H1 (cell line): ENCODE measurements around the gene ACTR3C. TPM values are rescaled to one million over a fixed set of nuclear protein-coding genes. Genes with fewer than 3 reads are reported as not detected.
"Not testable (repeated sequence)": the region's sequence is repeated elsewhere in the genome, so short reads cannot be mapped to it uniquely, and the experiment has no call there.

Experiments used
- CTCF ChIA-PET: fragments of 300-600 bp; sonication (Branson Sonifier 250); formaldehyde crosslinking; loops from one replicate; lab custom pipeline; 2021; ENCODE audit not compliant: partially characterized antibody; lab: Charles Lee
- POLR2A ChIA-PET: fragments of 300-600 bp; sonication (Branson Sonifier 250); formaldehyde crosslinking; loops from one replicate; lab custom pipeline; 2021; ENCODE audit warnings: inconsistent platforms; ENCODE audit not compliant: partially characterized antibody; lab: Charles Lee
- DNase-seq, 2 experiments: peaks; one replicate each; pipeline versions ENCODE4 v3.0.0 to v3.0.0-alpha.2; 2010 to 2022; ENCODE audit warnings: low spot score in 2 of 2, low read depth in 1 of 2, mixed read lengths in 1 of 2
- FAIRE-seq: peaks from 2 replicates; lab custom pipeline; 2011; peaks lifted over from hg19 to GRCh38; lab: Jason Lieb, UNC
- H2AFZ ChIP-seq: 2 replicates; pipeline ENCODE4 v1.8.1; 2012; ENCODE audit warnings: low read length, inconsistent platforms
- H2AK5ac ChIP-seq: 2 replicates; pipeline ENCODE4 v1.6.1; 2013; ENCODE audit warnings: low read depth, low read length
- H2BK120ac ChIP-seq: replicated peaks from 2 replicates; pipeline ENCODE3; 2013; ENCODE audit warnings: low read depth, low read length, inconsistent platforms
- H2BK12ac ChIP-seq: 2 replicates; pipeline ENCODE4 v1.6.1; 2013; ENCODE audit warnings: low read depth, low read length
- H2BK15ac ChIP-seq: 2 replicates; pipeline ENCODE4 v1.6.1; 2013; ENCODE audit warnings: low read length
- H2BK20ac ChIP-seq: 2 replicates; pipeline ENCODE4 v1.6.1; 2013; ENCODE audit warnings: low read length
- H2BK5ac ChIP-seq: 2 replicates; pipeline ENCODE4 v1.6.1; 2013; ENCODE audit warnings: low read depth, low read length
- H3K14ac ChIP-seq: 2 replicates; pipeline ENCODE4 v1.6.1; 2013; ENCODE audit warnings: inconsistent platforms; ENCODE audit not compliant: insufficient read length
- H3K18ac ChIP-seq: 2 replicates; pipeline ENCODE4 v1.6.1; 2013; ENCODE audit warnings: low read length; ENCODE audit errors: extremely low read depth
- H3K23ac ChIP-seq: 2 replicates; pipeline ENCODE4 v1.6.1; 2013; ENCODE audit warnings: inconsistent platforms; ENCODE audit not compliant: insufficient read length
- H3K23me2 ChIP-seq: 2 replicates; pipeline ENCODE4 v1.6.1; 2013; ENCODE audit warnings: low read depth, low read length
- H3K27ac ChIP-seq: 2 replicates; pipeline ENCODE4 v1.6.1; 2011; ENCODE audit warnings: low read depth, low read length, inconsistent platforms
- H3K27me3 ChIP-seq, 4 experiments: replicated peaks in 1 of 4; 1 replicate in 1 of 4; 2 replicates in 3 of 4; pipeline versions ENCODE4 v1.6.1 to v1.8.1; 2011 to 2013; ENCODE audit warnings: low read length in 3 of 4, mild to moderate bottlenecking in 3 of 4, inconsistent platforms in 2 of 4, mixed read lengths in 2 of 4, moderate library complexity in 1 of 4; ENCODE audit not compliant: control insufficient read depth in 3 of 4, insufficient read depth in 3 of 4; ENCODE audit errors: extremely low read depth in 1 of 4
- H3K36me3 ChIP-seq, 4 experiments: 2 replicates each; pipeline versions ENCODE4 v1.6.1 to v1.8.1; 2011 to 2013; ENCODE audit warnings: mild to moderate bottlenecking in 4 of 4, low read length in 3 of 4, moderate library complexity in 2 of 4, control low read depth in 1 of 4, inconsistent platforms in 1 of 4; ENCODE audit not compliant: insufficient read depth in 4 of 4, control insufficient read depth in 2 of 4
- H3K4ac ChIP-seq: replicated peaks from 2 replicates; pipeline ENCODE3; 2013; ENCODE audit warnings: low read length, low read depth, mixed read lengths, inconsistent platforms; ENCODE audit not compliant: insufficient read length
- H3K4me1 ChIP-seq, 4 experiments: replicated peaks in 1 of 4; 1 replicate in 1 of 4; 2 replicates in 3 of 4; pipeline versions ENCODE4 v1.6.1 to v1.8.1; 2011 to 2013; ENCODE audit warnings: low read length in 3 of 4, inconsistent platforms in 2 of 4, mixed read lengths in 1 of 4; ENCODE audit not compliant: insufficient read depth in 4 of 4, control insufficient read depth in 3 of 4
- H3K4me2 ChIP-seq, 2 experiments: 2 replicates each; pipeline versions ENCODE4 v1.6.1 to v1.8.1; 2011 to 2013; ENCODE audit warnings: low read depth in 2 of 2, low read length in 2 of 2, control low read depth in 1 of 2, inconsistent platforms in 1 of 2, mild to moderate bottlenecking in 1 of 2; ENCODE audit not compliant: insufficient read depth in 1 of 2
- H3K4me3 ChIP-seq, 4 experiments: fragments of 200-600, 300-600 bp in 1 of 4; sonication (generic), shearing (Covaris generic), sonication (Bioruptor Twin) in 1 of 4; 2 replicates each; pipeline versions ENCODE4 v1.5.1 to v1.8.1; 2011 to 2016; ENCODE audit warnings: low read length in 4 of 4, low read depth in 3 of 4, control low read depth in 2 of 4, inconsistent platforms in 2 of 4, mild to moderate bottlenecking in 2 of 4, mixed read lengths in 1 of 4, moderate library complexity in 1 of 4; ENCODE audit not compliant: insufficient read depth in 2 of 4; ENCODE audit errors: extremely low read depth in 1 of 4
- H3K56ac ChIP-seq: replicated peaks from 2 replicates; pipeline ENCODE3; 2013; ENCODE audit warnings: low read depth, mild to moderate bottlenecking, mixed read lengths, low read length, inconsistent platforms; ENCODE audit not compliant: insufficient read length
- H3K79me1 ChIP-seq: 2 replicates; pipeline ENCODE4 v1.6.1; 2013; ENCODE audit warnings: low read depth, low read length, control low read depth
- H3K79me2 ChIP-seq, 2 experiments: 2 replicates each; pipeline versions ENCODE4 v1.6.1 to v1.8.1; 2012 to 2013; ENCODE audit warnings: low read length in 2 of 2, mild to moderate bottlenecking in 2 of 2, inconsistent platforms in 1 of 2; ENCODE audit not compliant: insufficient read depth in 2 of 2, control insufficient read depth in 1 of 2
- H3K9ac ChIP-seq, 4 experiments: replicated peaks in 1 of 4; 1 replicate in 1 of 4; 2 replicates in 3 of 4; pipeline versions ENCODE4 v1.6.1 to v1.8.1; 2011 to 2013; ENCODE audit warnings: low read depth in 3 of 4, low read length in 3 of 4, control low read depth in 2 of 4, mild to moderate bottlenecking in 2 of 4, moderate library complexity in 2 of 4, inconsistent platforms in 1 of 4; ENCODE audit errors: extremely low read depth in 1 of 4
- H3K9me3 ChIP-seq, 2 experiments: 2 replicates each; pipeline versions ENCODE4 v1.6.1 to v1.8.1; 2012 to 2013; ENCODE audit warnings: mild to moderate bottlenecking in 2 of 2, moderate library complexity in 2 of 2, control low read depth in 1 of 2, inconsistent platforms in 1 of 2, low read depth in 1 of 2, low read length in 1 of 2, mixed read lengths in 1 of 2; ENCODE audit not compliant: insufficient read depth in 2 of 2
- H4K20me1 ChIP-seq, 2 experiments: replicated peaks in 1 of 2; 2 replicates each; pipeline versions ENCODE3 to v1.8.1; 2011 to 2013; ENCODE audit warnings: inconsistent platforms in 2 of 2, low read length in 2 of 2, mild to moderate bottlenecking in 1 of 2; ENCODE audit not compliant: insufficient read depth in 2 of 2, control insufficient read depth in 1 of 2
- H4K5ac ChIP-seq: 2 replicates; pipeline ENCODE4 v1.6.1; 2013; ENCODE audit warnings: low read length, low read depth, mixed read lengths, inconsistent platforms; ENCODE audit not compliant: insufficient read length
- H4K8ac ChIP-seq: 2 replicates; pipeline ENCODE4 v1.8.0; 2013; ENCODE audit warnings: mild to moderate bottlenecking, moderate library complexity, low read length, inconsistent platforms; ENCODE audit not compliant: insufficient read depth; ENCODE audit errors: extremely low read depth
- H4K91ac ChIP-seq: replicated peaks from 2 replicates; pipeline ENCODE3; 2013; ENCODE audit warnings: low read length, mixed read lengths, inconsistent platforms; ENCODE audit not compliant: insufficient read length
- WGBS, 2 experiments: shearing (Covaris generic) in 1 of 2; methylation state at CpG; one replicate each; pipeline versions ENCODE4 v1.1.6 to v1.1.7; 2013 to 2015; ENCODE audit warnings: low lambda C conversion rate in 2 of 2, mixed read lengths in 2 of 2, inconsistent platforms in 1 of 2, low coverage in 1 of 2, missing lambda C conversion rate in 1 of 2; ENCODE audit not compliant: insufficient replicate concordance in 2 of 2, insufficient coverage in 1 of 2, insufficient read length in 1 of 2; ENCODE audit errors: extremely low coverage in 1 of 2, missing lambda C conversion rate in 1 of 2; 5-methylcytosine and 5-hydroxymethylcytosine counted together
- polyA plus RNA-seq, 7 experiments: library from polyadenylated mRNA; depleted of rRNA in 3 of 7; stranded (reverse) in 5 of 7; unstranded in 2 of 7; fragments of >200 nt in 5 of 7; fragments of 200-250 nt in 2 of 7; gene quantifications; 1 replicate in 5 of 7; 2 replicates in 1 of 7; 4 replicates in 1 of 7; pipeline versions ENCODE4 v1.2.1 to v1.2.3, GENCODE V29; 2011 to 2013; ENCODE audit warnings: missing spikeins in 2 of 7, mixed read lengths in 2 of 7
- total RNA-seq: library from RNA; stranded (reverse); fragmentation: NEBNext Ultra II Directional; extraction: Animal tissue kit (Norgen Biotek cat#: 25700); gene quantifications from 2 replicates; pipeline ENCODE4 v1.2.1, GENCODE V29; 2021

Gene ACTR3C
- total and polyA plus RNA-seq, 2 of the 8 experiments (the other 6 are each of a cell fraction or from before 2014, with no cell fraction given): 1.5 TPM; not detected in 1

DNA sequence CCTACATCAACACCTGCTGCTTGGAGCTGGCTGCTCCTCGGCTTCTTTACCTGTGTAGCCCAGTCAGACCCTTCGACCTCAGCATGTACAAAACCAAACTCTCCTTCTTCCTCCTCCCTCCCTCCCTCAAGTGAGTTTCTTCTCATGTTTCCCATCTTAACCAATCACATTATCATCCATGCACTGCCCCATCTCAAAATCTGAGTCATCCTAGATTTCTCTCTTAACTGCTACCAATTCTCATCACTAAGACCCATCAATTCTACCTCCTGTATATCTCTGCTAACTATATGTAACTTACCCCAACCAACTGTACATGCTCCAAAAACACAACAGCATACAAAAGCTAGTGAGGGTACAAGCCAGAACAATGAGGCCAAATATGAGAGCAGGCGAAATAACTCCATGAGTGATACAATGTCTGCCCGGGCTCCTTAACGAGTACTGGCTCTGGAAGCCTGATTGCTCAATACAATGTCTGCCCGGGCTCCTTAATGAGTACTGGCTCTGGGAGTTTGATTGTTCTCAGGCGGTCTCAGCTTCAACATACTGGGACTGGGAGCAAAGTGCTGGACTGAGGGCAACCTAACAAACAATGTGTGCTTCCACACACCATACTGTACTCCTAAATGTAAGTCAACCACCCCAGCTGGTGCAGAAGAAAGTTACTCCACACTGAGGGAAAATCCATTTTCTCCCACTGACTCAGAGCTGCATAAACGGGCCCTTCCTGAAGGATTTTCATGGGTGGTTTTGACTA, 18.7 kb downstream of the ACTR3C start:
- H2BK15ac ChIP-seq, H3K4ac ChIP-seq, H3K14ac ChIP-seq, H2BK12ac ChIP-seq, H3K4me2 ChIP-seq, H3K9me3 ChIP-seq, H4K5ac ChIP-seq, H3K18ac ChIP-seq, H3K4me1 ChIP-seq, H3K36me3 ChIP-seq, H3K27me3 ChIP-seq, DNase-seq, H4K8ac ChIP-seq, H2BK20ac ChIP-seq, CTCF ChIA-PET, FAIRE-seq, H3K23ac ChIP-seq, H2BK120ac ChIP-seq, H2BK5ac ChIP-seq, H3K23me2 ChIP-seq, H2AFZ ChIP-seq, H4K20me1 ChIP-seq, H4K91ac ChIP-seq, H3K79me2 ChIP-seq, H3K27ac ChIP-seq, POLR2A ChIA-PET, H2AK5ac ChIP-seq, H3K56ac ChIP-seq, H3K4me3 ChIP-seq, H3K79me1 ChIP-seq, H3K9ac ChIP-seq: not testable (repeated sequence)
- 83% methylated on average over 7 of the region's 8 CpGs; no CpG with 5 or more reads in 1 of the 2 experiments for WGBS, 2 experiments

DNA sequence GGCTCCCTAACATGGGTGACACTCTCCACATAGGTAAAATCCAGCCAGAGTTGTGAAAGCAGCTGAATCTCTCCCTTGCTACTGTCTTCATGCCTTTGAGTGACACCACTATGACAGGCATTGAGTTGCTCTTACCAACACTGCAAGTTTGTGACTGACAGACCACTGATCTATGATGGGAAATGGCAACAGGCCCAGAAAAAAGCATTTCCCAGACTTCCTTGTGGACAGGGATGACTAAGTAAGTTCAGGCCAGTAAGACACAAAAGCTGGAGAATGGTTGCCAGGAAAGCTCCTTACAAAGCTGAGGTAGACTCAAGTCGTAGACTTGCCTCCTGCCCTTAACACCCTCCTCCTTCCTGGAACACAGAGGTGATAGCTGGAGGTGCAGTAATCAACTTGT, 20.4 kb downstream of the ACTR3C start:
- H2BK120ac ChIP-seq, H3K9me3 ChIP-seq, H3K4me2 ChIP-seq, H2BK20ac ChIP-seq, H3K4me1 ChIP-seq, H4K8ac ChIP-seq, H3K56ac ChIP-seq, H2BK12ac ChIP-seq, H3K4me3 ChIP-seq, CTCF ChIA-PET, H3K27ac ChIP-seq, DNase-seq, H3K36me3 ChIP-seq, H3K14ac ChIP-seq, H3K23ac ChIP-seq, H2AK5ac ChIP-seq, H4K91ac ChIP-seq, H3K4ac ChIP-seq, H3K9ac ChIP-seq, H3K23me2 ChIP-seq, H3K79me2 ChIP-seq, H4K5ac ChIP-seq, H3K18ac ChIP-seq, H2AFZ ChIP-seq, H3K79me1 ChIP-seq, POLR2A ChIA-PET, H4K20me1 ChIP-seq, H2BK15ac ChIP-seq, H3K27me3 ChIP-seq, H2BK5ac ChIP-seq, FAIRE-seq: not testable (repeated sequence)
- WGBS, 2 experiments: 91% methylated on average over 1 of the region's 1 CpG; no CpG with 5 or more reads in 1 of the 2 experiments
